Colonic mucosa (tissue), 4 donors: ENCODE data around the gene CLEC1B. TPM values are rescaled to one million over a fixed set of nuclear protein-coding genes. Genes with fewer than 3 reads are reported as not detected.
"Not testable (repeated sequence)": the region's sequence is repeated elsewhere in the genome, so short reads cannot be mapped to it uniquely, and the experiment has no call there.

Experiments
- DNase-seq: peaks from one replicate; pipeline ENCODE4 v3.0.0-alpha.2; 2020
- H3K27ac ChIP-seq: fragments of 200-600 bp; one replicate; pipeline ENCODE4 v1.8.0; 2021
- H3K27me3 ChIP-seq: fragments of 200-600 bp; one replicate; pipeline ENCODE4 v1.8.0; 2021
- H3K36me3 ChIP-seq: fragments of 200-600 bp; one replicate; pipeline ENCODE4 v1.8.0; 2021
- H3K4me1 ChIP-seq: fragments of 200-600 bp; one replicate; pipeline ENCODE4 v1.8.0; 2021; ENCODE audit warnings: mild to moderate bottlenecking
- H3K4me3 ChIP-seq: fragments of 200-600 bp; one replicate; pipeline ENCODE4 v1.8.0; 2021
- H3K9ac ChIP-seq, 2 donors: one replicate each; pipeline ENCODE4 v1.7.0; 2013; ENCODE audit warnings: control low read depth in 2 of 2, low read depth in 2 of 2, low read length in 2 of 2
- H3K9me3 ChIP-seq: fragments of 200-600 bp; one replicate; pipeline ENCODE4 v1.8.0; 2021
- CTCF ChIP-seq: fragments of 200-600 bp; IDR thresholded peaks from one replicate; pipeline ENCODE4 v1.8.0; 2022; ENCODE audit warnings: antibody characterized with exemption, mild to moderate bottlenecking
- intact Hi-C: fragments of 100-400 bp; cut with DNase I; formaldehyde crosslinking; loops from one replicate; pipeline ENCODE4 v1.14.1; 2022
- total RNA-seq, 2 donors: library from RNA; stranded (reverse); fragmentation: NEBNext Ultra II Directional in 1 of 2; extraction: Animal tissue kit (Norgen Biotek cat#: 25700) in 1 of 2; gene quantifications; one replicate each; pipeline ENCODE4 v1.2.1, GENCODE V29; 2021
- donor health status: healthy.
- donor health status: DM: no; HTN: no; CAD: no.
- donor health status: DM: no; HTN: no; CAD: no.

CLEC1B gene
- total RNA-seq, 2 donors from 2014 or later, result not detected

GRCh38 chr12:10031321-10031720 is 32.4 kb upstream of the CLEC1B start:
- Histone ChIP-seq H3K9ac (no peak overlapping the region), H3K27me3 (no peaks in the 10 kb centered on the region), H3K27ac (no peak overlapping the region), H3K36me3 (no peaks in the 10 kb centered on the region), H3K4me1 (no peaks in the 10 kb centered on the region), H3K4me3 (no peak overlapping the region), H3K9me3 (no peaks in the 10 kb centered on the region)
- no peak for TF ChIP-seq CTCF
- DNase-seq, result no peak
- intact Hi-C loops, result no loop called here

- Histone ChIP-seq H3K36me3 (no peaks in the 10 kb centered on the region), H3K4me1 (no peaks in the 10 kb centered on the region), H3K9me3 (no peaks in the 10 kb centered on the region), H3K9ac (no peak within 1 kb of the TSS), H3K27me3 (no peaks in the 10 kb centered on the region), H3K4me3 (no peak within 1 kb of the TSS), H3K27ac (no peak within 1 kb of the TSS)
- no peak for DNase-seq
- no peak for TF ChIP-seq CTCF
- intact Hi-C loops, result no loop called here
Measured at GRCh38 chr12:10030446-10030845, 31.5 kb upstream of the CLEC1B start, which contains the start of gene CLEC9A. Gene CLEC9A (plus strand): TSS chr12:10030682. CDS start chr12:10052688, 22,006 bp downstream.

GRCh38 chr12:10027721-10028120 is 28.8 kb upstream of the CLEC1B start:
- Histone ChIP-seq H3K27me3 (no peaks in the 10 kb centered on the region), H3K4me1 (no peaks in the 10 kb centered on the region), H3K27ac (no peak overlapping the region), H3K36me3 (no peaks in the 10 kb centered on the region), H3K4me3 (no peak overlapping the region), H3K9ac (no peak overlapping the region), H3K9me3 (no peaks in the 10 kb centered on the region)
- DNase-seq, result no peak
- intact Hi-C loops, result no loop called here
- TF ChIP-seq CTCF, result no peak

- H3K27me3 ChIP-seq, result no peaks in the 10 kb centered on the region
- H3K9me3 ChIP-seq, result no peaks in the 10 kb centered on the region
- H3K4me3 ChIP-seq, result no peak overlapping the region
- no peak for DNase-seq
- no peak for TF ChIP-seq CTCF
- intact Hi-C loops, result no loop called here
- no peaks in the 10 kb centered on the region for H3K4me1 ChIP-seq
- H3K27ac ChIP-seq, result no peak overlapping the region
- no peak overlapping the region for H3K9ac ChIP-seq
- no peaks in the 10 kb centered on the region for H3K36me3 ChIP-seq
Measured at GRCh38 chr12:10027311-10027710, 28.4 kb upstream of the CLEC1B start.

GRCh38 chr12:10026666-10027065 is 27.7 kb upstream of the CLEC1B start:
- DNase-seq, intact Hi-C loops, H3K4me3 ChIP-seq, H3K27me3 ChIP-seq, H3K9ac ChIP-seq, H3K36me3 ChIP-seq, H3K9me3 ChIP-seq, H3K4me1 ChIP-seq, H3K27ac ChIP-seq: not testable (repeated sequence)

GRCh38 chr12:10025236-10025635 is 26.3 kb upstream of the CLEC1B start:
- TF ChIP-seq CTCF, result no peak
- intact Hi-C loops, result no loop called here
- no peaks in the 10 kb centered on the region for H3K36me3 ChIP-seq
- H3K27ac ChIP-seq, result no peak overlapping the region
- H3K27me3 ChIP-seq, result no peaks in the 10 kb centered on the region
- no peak overlapping the region for H3K9ac ChIP-seq
- no peak overlapping the region for H3K4me3 ChIP-seq
- no peaks in the 10 kb centered on the region for H3K4me1 ChIP-seq
- H3K9me3 ChIP-seq, result no peaks in the 10 kb centered on the region
- DNase-seq, result no peak
